Prostate gland (tissue), 2 donors: ENCODE results near the gene FUT7.

ENCODE experiments used
- CTCF ChIP-seq, 4 experiments: fragments of 200-600 bp in 2 of 4; fragments of 450-650 bp in 2 of 4; sonication (generic) in 2 of 4; IDR thresholded peaks; 1 replicate in 3 of 4; 2 replicates in 1 of 4; pipeline ENCODE4 v1.5.1; 2016 to 2019; ENCODE audit warnings: antibody characterized with exemption in 4 of 4, mild to moderate bottlenecking in 2 of 4, moderate library complexity in 2 of 4
- POLR2A ChIP-seq: fragments of 450-650 bp; IDR thresholded peaks from one replicate; pipeline ENCODE4 v1.6.1; 2016; ENCODE audit warnings: antibody characterized with exemption, mild to moderate bottlenecking
- POLR2AphosphoS5 ChIP-seq: sonication (generic); formaldehyde crosslinking; IDR thresholded peaks from one replicate; pipeline ENCODE4 v1.6.1; 2017; ENCODE audit warnings: antibody characterized with exemption

- TF ChIP-seq CTCF (IDR thresholded peaks at IDR 0.05) (no peak), POLR2A (no peak), POLR2AphosphoS5 (no peak)
These were observed 1.1 kb downstream of the FUT7 start for GRCh38 chr9:137030538-137031527.
